Mesendoderm (in vitro differentiated cells): Measurements from ENCODE around the gene VANGL2.
A peak's percentile ranks its signal among the peaks of the same experiment; 100 is the strongest.

Experiments used
- DNase-seq: peaks from one replicate; pipeline ENCODE4 v3.0.0; 2013
- H2AK5ac ChIP-seq: 2 replicates; pipeline ENCODE4 v1.6.1; 2013; ENCODE audit warnings: low read length, inconsistent platforms
- H2BK120ac ChIP-seq: 2 replicates; pipeline ENCODE4 v1.6.1; 2013; ENCODE audit warnings: low read depth, mild to moderate bottlenecking, low read length, moderate library complexity, mixed read lengths
- H2BK15ac ChIP-seq: replicated peaks from 2 replicates; pipeline ENCODE4 v1.6.1; 2013; ENCODE audit warnings: low read depth, mild to moderate bottlenecking, moderate library complexity
- H2BK5ac ChIP-seq: 2 replicates; pipeline ENCODE4 v1.6.1; 2013; ENCODE audit warnings: low read length, inconsistent platforms
- H3K18ac ChIP-seq: 2 replicates; pipeline ENCODE4 v1.6.1; 2013; ENCODE audit warnings: mild to moderate bottlenecking, low read length, mixed read lengths
- H3K23ac ChIP-seq: one replicate; pipeline ENCODE4 v1.6.1; 2013; ENCODE audit warnings: low read length
- H3K27ac ChIP-seq: 2 replicates; pipeline ENCODE4 v1.5.1; 2013; ENCODE audit warnings: low read depth, mild to moderate bottlenecking, inconsistent platforms, low read length, moderate library complexity
- H3K27me3 ChIP-seq: 2 replicates; pipeline ENCODE4 v1.6.1; 2013; ENCODE audit warnings: low read length, control low read depth, mild to moderate bottlenecking, inconsistent platforms; ENCODE audit not compliant: insufficient read depth, poor library complexity
- H3K36me3 ChIP-seq: 2 replicates; pipeline ENCODE4 v1.6.1; 2013; ENCODE audit warnings: low read length, inconsistent platforms; ENCODE audit not compliant: control insufficient read depth, insufficient read depth
- H3K4ac ChIP-seq: one replicate; pipeline ENCODE4 v1.6.1; 2013; ENCODE audit warnings: low read depth, mild to moderate bottlenecking, low read length, moderate library complexity
- H3K4me1 ChIP-seq: 2 replicates; pipeline ENCODE4 v1.6.1; 2013; ENCODE audit warnings: low read depth, low read length, inconsistent platforms; ENCODE audit not compliant: control insufficient read depth
- H3K4me2 ChIP-seq: 2 replicates; pipeline ENCODE4 v1.6.1; 2013; ENCODE audit warnings: low read length
- H3K4me3 ChIP-seq: 2 replicates; pipeline ENCODE4 v1.5.1; 2013; ENCODE audit warnings: mild to moderate bottlenecking, low read length
- H3K56ac ChIP-seq: one replicate; pipeline ENCODE4 v1.6.1; 2013; ENCODE audit warnings: low read length
- H3K79me1 ChIP-seq: 2 replicates; pipeline ENCODE4 v1.6.1; 2013; ENCODE audit warnings: low read length, inconsistent platforms
- H3K79me2 ChIP-seq: 2 replicates; pipeline ENCODE4 v1.6.1; 2013; ENCODE audit warnings: mild to moderate bottlenecking, low read length; ENCODE audit not compliant: control insufficient read depth, insufficient read depth
- H3K9ac ChIP-seq: 2 replicates; pipeline ENCODE4 v1.6.1; 2013; ENCODE audit warnings: low read length, inconsistent platforms
- H4K5ac ChIP-seq: one replicate; pipeline ENCODE4 v1.6.1; 2013; ENCODE audit warnings: low read length
- H4K8ac ChIP-seq: one replicate; pipeline ENCODE4 v1.6.1; 2013; ENCODE audit warnings: low read depth, mild to moderate bottlenecking, control low read depth, low read length, moderate library complexity
- WGBS: extraction: QIAGEN DNeasy Blood & Tissue Kit; methylation state at CpG from one replicate; pipeline ENCODE4 v1.1.7; 2013; ENCODE audit warnings: low lambda C conversion rate, missing lambda C conversion rate; ENCODE audit not compliant: insufficient coverage; ENCODE audit errors: extremely low coverage; 5-methylcytosine and 5-hydroxymethylcytosine counted together

The VANGL2 gene

DNA sequence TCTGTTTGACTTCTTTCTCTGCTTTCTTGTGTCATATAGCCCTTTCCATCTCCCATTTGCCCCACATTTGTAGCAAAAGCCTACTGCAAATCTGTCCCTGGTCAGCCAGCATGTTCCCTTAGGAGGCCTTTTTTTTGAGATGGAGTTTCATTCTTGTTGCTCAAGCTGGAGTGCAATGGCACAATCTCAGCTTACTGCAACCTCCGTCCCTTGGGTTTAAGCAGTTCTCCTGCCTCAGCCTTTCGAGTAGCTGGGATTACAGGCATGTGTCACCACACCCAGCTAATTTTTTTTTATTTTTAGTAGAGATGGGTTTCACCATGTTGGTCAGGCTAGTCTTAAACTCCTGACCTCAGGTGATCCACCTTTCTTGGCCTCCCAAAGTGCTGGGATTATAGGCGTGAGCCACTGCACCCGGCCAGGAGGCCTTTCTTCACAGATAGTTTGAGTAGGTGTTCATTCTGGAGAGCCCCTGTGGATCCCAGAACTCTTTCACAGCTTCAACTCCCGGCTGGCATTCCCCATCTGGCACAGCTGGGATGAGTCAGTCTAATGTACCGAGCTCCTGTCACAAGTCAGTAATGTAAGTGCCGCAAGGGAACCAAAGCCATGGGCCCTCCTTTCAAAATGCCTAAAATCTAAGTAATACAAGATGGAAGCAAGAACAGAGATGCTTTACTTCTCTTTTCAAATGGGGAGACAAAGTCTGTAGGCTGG, 42.9 kb upstream of the VANGL2 start:
- no peak overlapping the region for H3K27ac ChIP-seq
- H2BK120ac ChIP-seq = no peak overlapping the region
- no peak overlapping the region for H3K18ac ChIP-seq
- H3K23ac ChIP-seq = no peak overlapping the region
- H2BK15ac ChIP-seq = no peak overlapping the region
- H2AK5ac ChIP-seq = no peak overlapping the region
- no peak overlapping the region for H3K9ac ChIP-seq
- H3K4me1 ChIP-seq = peaks cover 2% of the 10 kb centered on the region
- no peaks in the 10 kb centered on the region for H3K79me2 ChIP-seq
- no peaks in the 10 kb centered on the region for H3K79me1 ChIP-seq
- DNase-seq = no peak
- no peak overlapping the region for H3K4me3 ChIP-seq
- H4K8ac ChIP-seq = no peak overlapping the region
- no peak overlapping the region for H3K56ac ChIP-seq
- no CpG with 5 or more reads among the region's 7 CpGs for whole genome bisulfite sequencing
- no peak overlapping the region for H3K4ac ChIP-seq
- peaks cover 10% of the 10 kb centered on the region for H3K36me3 ChIP-seq
- no peak overlapping the region for H4K5ac ChIP-seq
- H3K27me3 ChIP-seq = no peaks in the 10 kb centered on the region
- H2BK5ac ChIP-seq = no peak overlapping the region
- H3K4me2 ChIP-seq = no peak overlapping the region

DNA sequence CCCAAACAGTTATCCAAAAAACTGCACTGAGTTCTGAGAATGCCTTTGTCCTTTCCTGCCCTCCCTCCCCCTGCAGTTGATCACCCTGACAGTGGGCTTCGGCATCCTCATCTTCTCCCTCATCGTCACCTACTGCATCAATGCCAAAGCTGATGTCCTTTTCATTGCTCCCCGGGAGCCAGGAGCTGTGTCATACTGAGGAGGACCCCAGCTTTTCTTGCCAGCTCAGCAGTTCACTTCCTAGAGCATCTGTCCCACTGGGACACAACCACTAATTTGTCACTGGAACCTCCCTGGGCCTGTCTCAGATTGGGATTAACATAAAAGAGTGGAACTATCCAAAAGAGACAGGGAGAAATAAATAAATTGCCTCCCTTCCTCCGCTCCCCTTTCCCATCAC, 42.3 kb upstream of the VANGL2 start:
- peaks cover 10% of the 10 kb centered on the region for H3K36me3 ChIP-seq
- H3K27ac ChIP-seq = no peak overlapping the region
- H3K56ac ChIP-seq = no peak overlapping the region
- H3K9ac ChIP-seq = no peak overlapping the region
- H3K27me3 ChIP-seq = no peaks in the 10 kb centered on the region
- WGBS = no CpG with 5 or more reads among the region's 4 CpGs
- H2AK5ac ChIP-seq = no peak overlapping the region
- no peak overlapping the region for H4K8ac ChIP-seq
- peaks cover 8% of the 10 kb centered on the region for H3K4me1 ChIP-seq
- no peak overlapping the region for H2BK15ac ChIP-seq
- H3K4me2 ChIP-seq = no peak overlapping the region
- no peak overlapping the region for H3K4me3 ChIP-seq
- no peak overlapping the region for H2BK120ac ChIP-seq
- DNase-seq = no peak
- no peak overlapping the region for H3K4ac ChIP-seq
- H3K23ac ChIP-seq = no peak overlapping the region
- H3K79me1 ChIP-seq = no peaks in the 10 kb centered on the region
- no peak overlapping the region for H2BK5ac ChIP-seq
- H4K5ac ChIP-seq = no peak overlapping the region
- no peaks in the 10 kb centered on the region for H3K79me2 ChIP-seq
- H3K18ac ChIP-seq = no peak overlapping the region

DNA sequence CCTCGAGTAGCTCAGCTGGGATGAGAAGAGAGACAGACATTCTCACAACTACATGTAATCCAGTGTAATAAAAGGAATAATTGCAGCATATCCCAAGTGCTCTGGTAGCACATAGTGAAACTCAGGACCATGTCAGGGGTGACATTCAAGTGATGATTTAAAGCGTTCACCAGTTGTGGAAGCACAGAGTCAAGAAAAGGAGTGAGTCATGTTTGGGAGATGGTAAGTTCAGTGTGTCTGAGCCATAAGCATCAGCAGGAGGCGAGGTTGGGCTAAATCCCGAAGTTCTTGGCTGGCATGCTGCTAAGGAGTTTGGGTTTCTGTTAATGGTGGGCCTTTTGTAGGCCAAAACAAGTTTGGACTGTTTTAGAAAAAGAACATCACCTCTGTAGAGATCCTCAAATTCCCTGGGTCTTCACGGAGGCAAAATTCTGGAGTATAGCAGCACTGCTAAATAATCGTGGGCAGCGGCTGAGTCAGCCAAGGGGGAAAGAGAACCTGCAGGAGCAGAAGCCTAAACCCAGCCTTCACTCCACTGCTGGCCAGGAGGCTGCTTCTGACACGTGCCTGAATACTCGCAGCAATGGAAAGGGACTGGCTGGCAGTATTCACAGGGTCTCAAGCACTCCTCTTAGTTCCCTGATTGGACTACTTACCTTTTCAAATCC, 40.7 kb upstream of the VANGL2 start:
- no peak overlapping the region for H3K56ac ChIP-seq
- WGBS = no CpG with 5 or more reads among the region's 9 CpGs

DNA sequence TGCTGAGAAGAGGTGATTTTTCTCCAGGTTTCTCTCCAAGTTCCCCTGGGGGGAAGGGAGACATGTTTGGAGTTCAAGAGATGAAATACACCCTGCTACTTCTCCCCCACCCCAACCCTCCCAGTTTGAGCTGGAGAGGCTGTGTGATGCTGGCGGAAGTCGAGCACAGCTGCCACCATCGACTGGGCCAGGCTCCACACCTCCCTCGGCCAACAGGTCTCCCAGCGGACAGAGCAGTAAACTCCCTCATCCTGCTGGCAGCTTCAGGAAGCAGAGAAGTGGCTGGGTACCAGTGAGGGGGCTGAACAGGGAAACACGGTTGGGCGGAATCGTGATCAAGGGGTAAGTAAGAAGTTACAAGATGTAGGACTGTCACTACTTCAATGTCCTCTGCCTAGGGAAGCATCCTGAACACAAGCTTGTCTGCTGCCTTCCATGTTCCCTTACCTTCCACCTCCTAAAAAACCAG, 40.1 kb upstream of the VANGL2 start:
- no peak overlapping the region for H3K18ac ChIP-seq
- no peak overlapping the region for H2BK120ac ChIP-seq
- H3K4me2 ChIP-seq = no peak overlapping the region
- H2BK15ac ChIP-seq = no peak overlapping the region
- no peak overlapping the region for H3K9ac ChIP-seq
- H3K27me3 ChIP-seq = no peaks in the 10 kb centered on the region
- H3K36me3 ChIP-seq = peaks cover 8% of the 10 kb centered on the region
- H3K79me2 ChIP-seq = no peaks in the 10 kb centered on the region
- no peak overlapping the region for H3K56ac ChIP-seq
- no peaks in the 10 kb centered on the region for H3K79me1 ChIP-seq
- no peak for DNase-seq
- no peak overlapping the region for H2AK5ac ChIP-seq
- H3K4me1 ChIP-seq = peaks cover 8% of the 10 kb centered on the region
- WGBS = no CpG with 5 or more reads among the region's 8 CpGs
- no peak overlapping the region for H3K27ac ChIP-seq
- no peak overlapping the region for H4K8ac ChIP-seq
- no peak overlapping the region for H3K4ac ChIP-seq
- no peak overlapping the region for H3K4me3 ChIP-seq
- no peak overlapping the region for H2BK5ac ChIP-seq
- H3K23ac ChIP-seq = no peak overlapping the region
- no peak overlapping the region for H4K5ac ChIP-seq

More for the DNA sequence above, 40.7 kb upstream of the VANGL2 start:
- Histone ChIP-seq H4K5ac (no peak overlapping the region), H2BK5ac (no peak overlapping the region), H3K79me1 (no peaks in the 10 kb centered on the region), H3K4me2 (no peak overlapping the region), H3K36me3 (peaks cover 8% of the 10 kb centered on the region), H2AK5ac (no peak overlapping the region), H3K18ac (no peak overlapping the region), H3K27me3 (no peaks in the 10 kb centered on the region), H2BK120ac (no peak overlapping the region), H3K4me1 (peaks cover 8% of the 10 kb centered on the region), H3K9ac (no peak overlapping the region), H3K79me2 (no peaks in the 10 kb centered on the region), H3K27ac (no peak overlapping the region), H3K4ac (no peak overlapping the region), H4K8ac (no peak overlapping the region), H2BK15ac (no peak overlapping the region), H3K23ac (no peak overlapping the region), H3K4me3 (no peak overlapping the region)
- DNase-seq = peak; percentile 48

DNA sequence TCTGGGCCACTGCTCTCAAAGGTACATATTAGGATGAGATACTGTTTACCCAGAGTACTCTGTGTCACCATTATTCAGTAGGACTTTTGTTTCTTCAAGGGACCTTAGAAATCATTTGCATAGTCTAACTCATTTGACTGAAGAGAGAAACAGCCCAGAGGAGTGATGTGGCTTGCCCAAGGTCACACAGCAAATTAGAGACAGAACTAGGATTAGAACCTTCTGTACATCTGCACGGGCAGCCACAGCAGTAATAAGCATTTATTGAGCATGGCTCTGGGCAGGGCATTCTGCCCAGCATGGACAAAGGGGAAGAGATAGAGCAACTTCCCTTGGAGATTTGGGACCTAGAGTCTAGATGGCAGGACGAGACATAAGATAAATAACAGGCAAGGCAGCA, 39.2 kb upstream of the VANGL2 start:
- Histone ChIP-seq H3K27ac (no peak overlapping the region), H3K4me1 (peaks cover 8% of the 10 kb centered on the region), H3K4me2 (no peak overlapping the region)

More for the DNA sequence above, 39.2 kb upstream of the VANGL2 start:
- H3K23ac ChIP-seq = no peak overlapping the region
- no CpG with 5 or more reads among the region's 2 CpGs for WGBS
- no peak for DNase-seq
- H3K36me3 ChIP-seq = peaks cover 5% of the 10 kb centered on the region
- H3K27me3 ChIP-seq = no peaks in the 10 kb centered on the region
- H2BK120ac ChIP-seq = no peak overlapping the region
- no peak overlapping the region for H2AK5ac ChIP-seq
- H2BK15ac ChIP-seq = no peak overlapping the region
- peak overlapping the region; percentile 66 for H2BK5ac ChIP-seq
- no peak overlapping the region for H3K18ac ChIP-seq
- peak overlapping the region; percentile 8 for H4K5ac ChIP-seq
- no peaks in the 10 kb centered on the region for H3K79me2 ChIP-seq
- H4K8ac ChIP-seq = no peak overlapping the region
- H3K4me3 ChIP-seq = no peak overlapping the region
- no peak overlapping the region for H3K4ac ChIP-seq
- H3K56ac ChIP-seq = peak overlapping the region; percentile 83
- H3K79me1 ChIP-seq = no peaks in the 10 kb centered on the region
- no peak overlapping the region for H3K9ac ChIP-seq
